Renal pelvis (tissue), 4 donors: ENCODE measurements around the gene INVS. TPM values are rescaled to one million over a fixed set of nuclear protein-coding genes. Genes with fewer than 3 reads are reported as not detected.
"Not testable (repeated sequence)": the region's sequence is repeated elsewhere in the genome, so short reads cannot be mapped to it uniquely, and the experiment has no call there.

Experiments used
- DNase-seq: peaks from one replicate; pipeline ENCODE4 v3.0.0-alpha.2; 2013
- polyA plus RNA-seq, 3 donors: library from polyadenylated mRNA; unstranded; fragments of 120-200 nt; gene quantifications; one replicate each; pipeline ENCODE4 v1.2.1, GENCODE V29; 2013; ENCODE audit not compliant: insufficient read length in 3 of 3

Gene INVS
- polyA plus RNA-seq, 3 donors: 15.5 to 21.9 (median 20.4) TPM

DNA sequence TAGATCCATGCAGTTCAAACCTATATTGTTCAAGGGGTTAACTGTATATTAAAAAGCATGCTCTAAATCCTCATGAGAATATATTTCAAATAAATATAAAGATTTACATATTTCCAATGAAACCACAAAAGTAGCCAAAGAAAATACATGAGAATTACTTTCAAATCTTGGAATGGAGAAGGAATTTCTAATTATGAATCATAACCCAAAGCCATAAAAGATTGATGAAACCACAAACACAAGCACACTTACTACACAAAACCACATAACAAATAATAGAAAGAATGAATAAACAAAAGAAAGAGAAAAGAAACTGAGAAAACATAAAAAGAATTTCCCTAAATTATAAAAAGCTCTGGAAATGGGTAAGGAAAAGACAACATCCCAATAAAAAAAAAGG is 16.3 kb upstream of the INVS start:
- DNase-seq: no peak

DNA sequence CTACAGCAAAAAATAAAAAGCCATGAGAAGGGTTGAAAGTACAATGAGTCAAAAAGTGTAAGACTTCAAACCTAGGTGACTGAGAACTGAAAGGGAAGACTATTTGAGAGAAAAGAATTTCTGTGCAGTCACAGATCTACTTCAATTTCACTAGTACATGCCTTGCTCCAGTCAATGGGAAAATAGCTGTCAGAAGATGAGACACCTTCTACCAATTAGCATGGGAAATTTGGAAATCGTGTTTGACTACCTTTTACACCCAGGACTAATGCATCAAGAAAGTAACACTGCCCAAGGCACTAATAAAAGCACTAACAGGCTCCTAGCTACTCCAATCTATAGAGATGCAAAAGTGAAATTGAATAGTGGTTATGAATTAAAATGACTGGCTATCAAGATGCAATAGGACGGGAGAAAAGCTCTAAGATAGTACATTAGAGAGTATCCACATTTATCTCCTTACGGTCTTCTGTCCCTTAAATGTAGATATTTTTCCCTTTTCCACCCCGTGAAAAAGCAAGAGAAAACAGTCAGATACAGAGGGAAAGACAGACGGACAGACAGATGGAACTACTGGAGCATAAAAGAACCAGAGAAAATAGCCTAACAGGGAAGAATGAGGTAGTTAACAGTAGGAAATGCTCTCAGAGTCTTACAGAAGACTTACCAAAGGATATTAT is 15.5 kb upstream of the INVS start:
- DNase-seq: no peak

DNA sequence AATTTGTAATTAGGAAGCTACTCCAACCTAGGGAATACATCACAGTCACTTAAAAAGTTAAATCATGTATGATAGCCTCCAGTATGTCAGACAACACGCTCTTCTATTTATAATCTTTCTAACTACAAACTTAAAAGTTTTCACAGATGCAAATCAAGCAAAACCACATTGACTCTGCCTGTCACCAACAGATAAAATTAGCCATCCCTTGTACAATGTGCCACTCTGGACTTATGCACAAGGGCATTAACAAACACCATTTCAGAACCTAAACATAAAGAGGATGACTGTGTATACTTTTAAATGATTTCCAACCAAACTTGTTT is 15.0 kb upstream of the INVS start:
- no peak for DNase-seq

DNA sequence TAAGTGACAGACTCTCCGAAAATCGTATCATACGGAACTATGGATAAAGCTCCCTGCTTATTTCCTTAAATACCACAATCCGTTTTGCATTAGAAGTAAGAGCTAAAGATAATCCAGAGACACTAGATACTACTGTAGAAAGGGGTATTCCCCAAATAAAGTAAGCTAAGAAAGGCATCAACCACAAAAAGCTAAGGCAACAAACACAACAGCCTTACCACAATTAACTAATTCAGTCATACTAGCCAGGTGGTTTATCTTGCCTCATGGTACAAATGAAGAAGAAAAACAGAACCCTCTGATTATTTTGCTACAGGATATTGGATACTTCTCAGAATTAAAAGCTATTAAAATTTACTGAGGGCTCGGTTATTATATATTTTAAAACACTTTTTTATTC is 14.3 kb upstream of the INVS start:
- DNase-seq: no peak

DNA sequence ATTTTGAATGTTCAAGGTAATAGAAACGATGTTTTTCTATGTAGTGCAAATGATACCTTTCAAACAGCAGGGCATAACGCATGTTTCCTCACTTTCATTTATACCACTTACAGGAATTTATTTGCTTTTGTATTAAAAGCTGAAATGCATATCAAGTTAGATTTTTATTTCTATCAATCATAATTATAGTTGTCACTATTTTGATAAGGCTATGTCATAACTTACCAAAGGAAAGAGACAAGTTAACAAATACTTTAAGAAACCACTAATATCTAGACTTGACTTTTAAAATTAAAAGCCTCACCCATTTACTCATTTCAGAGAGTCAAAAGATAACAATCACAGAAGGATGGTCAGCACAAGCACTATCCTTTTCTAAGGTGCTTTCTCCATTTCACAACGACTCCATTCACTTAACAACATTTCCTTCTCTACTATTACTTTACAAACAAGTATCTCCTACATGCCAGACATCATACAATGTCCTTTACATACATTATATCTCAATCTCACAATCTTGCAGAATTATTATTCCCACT is 12.9 kb upstream of the INVS start:
- DNase-seq: no peak

DNA sequence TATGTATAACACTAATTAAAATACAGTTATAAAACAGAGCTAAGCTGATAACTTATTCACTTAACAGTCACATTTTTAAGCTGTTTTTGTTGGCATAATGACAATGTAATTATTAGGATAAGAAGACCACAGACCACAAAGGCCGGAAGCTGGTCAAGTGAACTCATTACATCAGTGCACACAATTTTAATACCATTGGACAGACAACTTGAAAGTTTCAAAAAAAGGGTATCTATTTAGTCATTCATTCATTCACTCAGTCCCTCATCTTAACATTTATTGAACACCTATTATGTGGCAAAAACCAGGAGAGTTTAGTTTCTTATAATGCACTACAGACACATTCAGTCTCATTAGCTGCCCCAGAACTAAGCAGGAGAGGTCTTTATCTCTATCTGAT is 11.8 kb upstream of the INVS start:
- no peak for DNase-seq

DNA sequence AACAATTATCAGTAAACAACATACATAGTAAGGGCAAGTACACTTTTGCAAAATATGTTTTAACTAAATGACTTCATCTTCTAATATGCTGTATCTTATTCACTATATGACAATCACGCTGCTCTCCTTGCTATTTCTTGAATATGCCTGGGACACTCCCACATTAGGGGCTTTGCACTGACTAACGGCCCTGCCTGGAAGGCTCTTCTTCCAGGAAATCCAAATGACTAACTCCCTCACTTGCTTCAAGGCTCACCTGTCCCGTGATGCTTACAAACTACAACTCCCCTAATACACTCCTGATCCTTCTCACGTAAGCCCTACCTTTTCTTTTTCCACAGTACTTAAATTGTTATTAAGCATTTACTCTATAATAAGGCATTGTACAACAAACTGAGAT is 10.8 kb upstream of the INVS start:
- no peak for DNase-seq

DNA sequence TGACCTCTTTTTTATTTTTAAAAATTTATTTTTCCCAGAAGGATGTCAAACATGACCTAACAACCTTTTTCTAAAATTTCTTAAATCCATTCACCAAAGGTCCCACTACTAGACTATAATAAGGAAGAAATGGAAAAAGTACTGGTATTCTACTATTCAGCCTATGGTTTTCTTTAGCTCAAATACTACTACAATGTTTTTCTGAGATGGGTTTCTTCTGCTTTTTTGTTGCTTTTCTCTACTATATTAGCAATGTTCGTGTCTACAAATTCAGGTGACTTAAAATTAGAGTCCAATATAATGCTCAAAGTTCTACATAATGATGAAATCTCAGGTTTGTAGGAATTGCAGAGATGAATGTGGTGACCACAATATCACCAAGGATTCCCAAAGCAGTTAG is 8.2 kb upstream of the INVS start:
- no peak for DNase-seq

DNA sequence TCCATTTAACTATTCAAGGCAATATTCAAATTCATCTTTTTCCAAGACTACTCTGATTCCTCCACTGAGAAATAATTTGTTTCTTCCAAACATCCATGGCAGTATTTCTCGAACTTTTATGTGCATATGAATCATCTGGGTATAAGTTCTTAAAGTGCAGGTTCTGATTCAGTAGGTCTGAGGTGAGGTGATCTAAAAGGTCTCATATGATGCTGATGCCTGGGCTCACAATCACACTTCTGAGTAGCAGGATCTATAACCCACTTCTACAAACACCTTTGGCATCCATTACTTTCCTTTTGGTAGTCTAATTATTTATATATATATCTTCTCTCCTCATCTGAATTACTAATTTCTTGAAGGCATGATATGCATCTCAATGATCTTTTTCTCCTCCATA is 7.4 kb upstream of the INVS start:
- no peak for DNase-seq

DNA sequence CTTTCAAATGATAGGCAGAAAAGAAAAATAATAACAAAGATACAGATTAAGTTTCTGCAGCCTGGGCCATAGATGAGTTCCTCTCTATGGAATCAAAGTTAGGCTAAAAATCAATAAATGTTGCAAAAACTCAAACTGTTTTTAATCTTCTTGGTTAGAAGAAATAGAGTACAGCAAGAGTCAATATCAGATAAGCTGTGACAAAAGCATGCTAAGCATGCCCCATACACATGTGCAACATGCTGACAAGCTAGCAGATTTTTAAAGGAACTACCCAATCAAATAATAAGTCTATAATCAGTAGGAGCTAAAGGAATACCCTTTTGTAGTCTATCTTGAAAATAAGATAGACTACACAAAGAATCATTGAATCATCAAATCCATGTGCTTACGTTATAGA is 7.0 kb upstream of the INVS start:
- DNase-seq: no peak

DNA sequence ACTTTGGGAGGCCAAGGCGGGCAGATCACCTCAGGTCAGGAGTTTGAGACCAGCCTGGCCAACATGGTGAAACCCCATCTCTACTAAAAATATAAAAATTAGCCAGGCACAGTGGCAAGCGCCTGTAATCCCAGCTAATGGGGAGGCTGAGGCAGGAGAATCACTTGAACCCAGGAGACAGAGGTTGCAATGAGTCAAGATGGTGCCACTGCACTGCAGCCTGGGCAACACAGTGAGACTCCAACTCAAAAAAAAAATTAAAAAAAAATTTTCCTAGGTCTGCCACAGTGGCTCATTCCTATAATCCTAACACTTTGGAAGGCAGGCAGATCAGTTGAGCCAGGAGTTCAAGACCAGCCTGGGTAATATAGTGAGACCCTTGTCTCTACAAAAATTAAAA is 4.6 kb upstream of the INVS start:
- DNase-seq: not testable (repeated sequence)

DNA sequence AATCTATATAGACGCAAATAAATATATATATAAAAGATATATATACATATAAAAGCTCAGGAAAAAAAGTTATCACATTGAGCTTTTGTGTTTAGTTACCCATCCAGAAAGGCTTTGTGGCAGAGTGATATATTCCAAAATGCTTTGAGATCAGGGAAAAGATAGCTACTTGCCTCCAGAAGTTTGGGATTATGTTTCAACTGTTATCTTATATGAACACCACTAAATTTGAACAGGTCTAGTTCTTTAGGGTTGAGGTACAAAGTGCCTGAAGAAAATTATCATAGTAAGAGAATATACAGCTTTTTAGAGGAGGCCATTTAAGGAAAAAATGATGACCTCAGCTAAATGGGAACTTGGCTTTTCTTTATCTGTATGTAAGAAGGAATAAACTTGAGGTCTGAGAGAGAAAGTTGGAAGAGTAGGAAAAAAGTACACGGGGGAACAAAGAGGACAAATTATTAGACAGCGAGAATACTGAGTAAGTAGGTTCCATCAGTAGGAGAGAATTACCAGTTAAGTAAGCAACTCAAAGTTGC is 2.6 kb upstream of the INVS start:
- no peak for DNase-seq

DNA sequence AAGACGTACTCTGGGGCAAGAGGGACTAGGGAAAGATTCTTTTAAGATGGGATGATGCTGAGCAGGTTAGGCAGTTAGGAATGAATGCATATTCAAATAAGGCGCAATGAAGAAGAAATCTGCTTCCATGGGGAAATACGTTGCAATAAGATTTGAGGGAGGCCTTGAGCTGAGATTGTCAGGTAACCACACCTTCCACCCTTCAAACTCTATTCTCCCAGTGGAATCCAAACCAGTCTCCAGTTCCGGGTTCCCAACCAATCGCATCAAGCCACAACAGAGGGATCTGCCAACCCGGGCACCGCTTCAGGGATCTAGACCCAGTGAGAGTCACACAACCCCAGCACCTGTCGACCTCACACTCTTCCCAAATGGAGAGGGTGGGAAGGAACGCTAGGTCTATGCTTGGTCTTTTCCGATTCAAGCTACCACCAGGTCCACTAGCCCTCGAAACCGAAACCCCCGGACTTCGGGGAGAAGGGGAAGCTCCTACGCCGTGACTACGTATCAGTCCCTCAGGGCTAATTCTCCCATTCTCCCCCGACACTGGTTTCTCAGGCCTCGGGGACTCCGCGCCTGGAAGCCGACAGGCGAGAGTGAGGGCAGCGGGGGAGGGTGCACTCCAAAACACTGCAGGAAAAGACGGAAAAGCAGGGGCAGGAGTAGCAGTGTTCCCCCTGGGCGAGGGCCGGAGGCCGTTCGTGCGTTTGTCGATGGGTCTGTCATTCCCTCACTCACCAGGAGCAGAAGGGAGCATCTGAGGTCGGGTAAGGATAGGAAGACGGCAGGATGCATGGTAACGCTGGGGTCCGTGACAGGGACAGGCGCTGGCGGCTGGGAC is 777 bp upstream of the INVS start:
- DNase-seq: peak; percentile 28

DNA sequence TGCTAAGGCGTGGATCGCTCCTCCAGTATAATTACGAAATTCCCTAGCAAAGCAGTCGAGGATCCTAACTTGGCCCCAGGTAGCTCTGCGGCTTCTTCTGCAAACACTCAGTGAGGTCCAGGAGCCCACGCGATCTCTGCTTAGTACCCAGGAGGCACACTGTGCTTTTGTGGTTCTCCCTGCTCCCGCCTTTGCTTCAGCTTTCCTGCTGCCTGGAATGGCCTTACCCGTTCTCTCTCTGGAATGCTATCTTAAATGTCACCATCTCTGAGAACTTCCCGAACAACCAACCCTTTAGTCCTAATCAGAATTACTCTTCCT is 639 bp downstream of the INVS start:
- DNase-seq: no peak

DNA sequence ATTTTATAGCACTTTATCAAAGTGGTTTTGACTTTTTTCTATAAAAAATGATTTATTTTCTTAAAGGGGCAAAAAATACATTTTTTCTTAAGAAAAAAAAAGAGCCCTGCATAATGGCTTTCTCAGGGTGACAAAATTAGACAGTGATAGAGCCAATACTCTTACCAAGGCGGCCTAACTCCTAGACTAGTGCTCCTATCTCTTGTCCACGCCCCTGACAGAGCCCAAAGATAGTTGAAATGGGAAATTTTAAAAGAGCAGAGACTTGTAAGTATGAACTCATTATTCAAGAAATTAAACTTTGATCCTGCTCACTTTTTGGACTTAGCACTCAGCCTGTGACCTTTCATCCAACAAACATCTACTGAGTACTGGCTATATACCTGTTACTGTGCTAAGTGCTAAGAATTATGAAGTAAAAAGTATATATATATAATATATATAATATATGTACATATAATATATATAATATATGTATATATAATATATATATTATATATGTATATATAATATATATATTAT is 1.2 kb downstream of the INVS start:
- no peak for DNase-seq

DNA sequence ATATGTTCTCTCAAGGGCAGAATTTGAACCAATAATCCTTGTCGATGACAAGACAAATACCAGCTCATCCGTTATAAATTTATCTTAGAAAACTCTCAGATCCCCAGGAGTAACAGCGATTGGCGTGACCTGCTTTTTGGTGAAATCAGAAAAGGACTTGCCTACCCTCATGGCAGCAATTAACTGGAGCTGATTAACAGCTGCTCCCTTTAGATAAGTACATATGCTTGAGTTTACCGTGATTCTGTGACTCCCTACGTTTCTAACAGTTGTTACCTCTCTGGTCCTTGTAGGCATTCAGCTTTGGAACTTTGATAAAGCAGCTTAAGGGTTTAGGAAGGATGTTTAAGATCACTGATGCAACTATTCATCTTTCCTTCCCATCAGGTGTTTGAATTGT is 2.6 kb downstream of the INVS start:
- DNase-seq: no peak

DNA sequence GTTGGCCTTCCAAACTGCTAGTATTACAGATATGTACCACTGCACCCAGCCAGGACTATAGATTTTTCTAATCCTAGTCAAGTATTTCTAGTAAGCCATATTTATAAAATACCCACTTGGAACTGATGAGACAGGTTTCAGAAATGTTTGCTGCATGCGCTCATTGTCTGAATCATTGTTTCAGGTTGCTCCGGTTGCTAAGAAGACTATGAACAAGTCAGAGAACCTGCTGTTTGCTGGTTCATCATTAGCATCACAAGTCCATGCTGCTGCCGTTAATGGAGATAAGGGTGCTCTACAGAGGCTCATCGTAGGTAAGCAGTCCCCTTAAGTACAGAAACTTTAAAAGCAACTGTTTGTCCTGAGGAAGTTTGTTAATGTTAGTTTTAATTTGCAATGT is 5.3 kb downstream of the INVS start:
- no peak for DNase-seq

DNA sequence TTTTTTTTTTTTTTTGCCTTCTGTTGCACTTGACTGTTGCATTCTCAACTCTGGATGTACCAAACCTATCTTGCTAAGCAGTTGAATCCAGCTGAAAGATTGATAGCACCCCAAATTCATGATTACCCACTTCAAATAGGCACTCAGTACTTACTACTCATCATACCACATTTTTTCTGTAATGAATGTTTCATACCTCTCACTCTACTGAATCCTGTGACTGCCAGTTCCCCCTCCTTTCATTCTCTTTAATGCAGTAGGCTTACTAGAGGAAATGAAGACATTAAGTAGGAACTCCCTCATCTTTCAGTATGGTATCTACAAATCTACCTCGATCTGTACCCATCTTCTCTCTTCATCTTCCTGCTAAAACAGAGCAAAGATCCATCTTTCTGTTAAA is 6.8 kb downstream of the INVS start:
- DNase-seq: no peak

DNA sequence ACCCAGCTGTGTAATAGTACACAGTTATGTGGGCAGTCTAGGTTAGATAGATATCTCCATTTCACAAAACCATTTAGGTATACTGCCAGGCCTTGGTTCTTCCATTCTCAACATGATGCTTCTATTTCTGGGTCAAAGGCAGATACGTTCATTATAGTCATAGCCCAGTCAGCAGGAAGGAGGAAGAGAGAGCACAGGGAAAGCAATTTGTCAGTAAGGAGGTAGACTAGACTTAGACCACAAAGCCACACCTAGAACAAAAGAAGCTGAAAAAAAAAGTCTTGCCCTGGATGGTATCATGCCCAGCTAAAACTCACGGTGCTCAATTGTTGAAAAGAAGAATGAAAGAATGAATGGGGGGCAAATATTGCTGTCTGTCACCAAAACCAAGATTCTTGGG is 7.6 kb downstream of the INVS start:
- no peak for DNase-seq

DNA sequence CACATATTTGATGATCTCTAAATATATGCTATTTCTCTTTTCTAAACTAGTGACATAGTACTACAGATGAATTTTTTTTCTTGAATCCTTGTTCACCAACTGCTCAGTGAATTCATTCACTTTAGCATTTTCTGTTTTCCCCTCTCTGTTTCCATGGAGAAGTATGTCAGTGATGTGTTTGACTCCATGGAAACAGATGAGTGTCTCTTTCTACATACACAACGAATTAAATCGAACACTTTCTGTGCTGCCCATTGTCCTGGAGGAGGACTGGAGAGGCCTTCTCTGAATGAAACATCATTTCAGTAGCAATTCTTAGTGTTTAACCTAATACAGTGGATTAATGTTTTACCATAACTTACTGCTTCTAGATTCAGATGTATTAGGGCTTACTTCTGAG is 9.5 kb downstream of the INVS start:
- DNase-seq: no peak

DNA sequence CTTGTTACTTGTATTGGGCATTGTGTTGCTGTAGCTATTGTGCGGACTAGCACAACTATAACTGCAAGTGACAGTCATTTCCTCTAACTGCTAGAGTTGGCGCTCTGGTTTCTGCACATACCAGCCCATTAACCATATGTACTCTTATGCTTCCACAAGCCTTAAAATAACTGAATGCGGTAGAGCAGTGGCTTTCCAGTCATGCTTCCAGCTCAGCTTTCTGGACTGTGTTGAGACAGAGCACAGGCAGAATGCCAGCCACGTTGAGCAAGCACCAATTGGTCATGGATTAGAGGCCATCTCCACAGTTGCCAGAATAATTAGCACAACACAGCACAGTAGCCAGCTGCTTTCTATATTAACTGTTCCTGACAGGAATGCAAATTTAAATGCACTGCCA is 12.2 kb downstream of the INVS start:
- no peak for DNase-seq

DNA sequence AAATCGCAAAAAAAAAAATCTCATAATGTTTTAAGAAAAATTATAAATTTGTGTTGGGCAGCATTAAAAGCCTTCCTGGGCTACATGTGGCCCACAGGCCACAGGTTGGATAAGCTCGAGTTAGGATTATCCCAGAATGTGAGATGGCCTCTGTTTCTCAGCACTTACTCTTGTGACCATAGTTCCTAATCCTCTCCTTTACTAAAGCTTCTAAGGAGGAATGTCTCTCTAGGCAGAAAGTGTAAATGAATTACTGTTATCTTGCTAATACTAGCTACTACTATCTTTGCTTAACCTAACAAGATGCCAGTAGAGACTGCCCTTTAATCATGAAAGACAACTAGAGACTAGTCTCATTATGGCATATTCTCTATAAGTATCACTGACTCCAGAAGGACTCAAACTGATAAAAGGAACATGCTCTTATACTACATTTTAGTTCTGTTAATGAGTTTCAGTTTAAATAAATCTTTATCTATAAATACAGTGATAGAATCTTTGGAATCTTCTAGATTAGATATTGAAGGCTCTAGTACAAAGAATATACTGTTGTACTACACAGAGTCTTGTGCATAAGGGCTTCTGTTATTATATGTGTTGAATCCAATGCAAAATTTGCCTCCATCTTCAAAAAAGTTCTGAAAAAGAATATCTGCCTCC is 13.8 kb downstream of the INVS start:
- no peak for DNase-seq

DNA sequence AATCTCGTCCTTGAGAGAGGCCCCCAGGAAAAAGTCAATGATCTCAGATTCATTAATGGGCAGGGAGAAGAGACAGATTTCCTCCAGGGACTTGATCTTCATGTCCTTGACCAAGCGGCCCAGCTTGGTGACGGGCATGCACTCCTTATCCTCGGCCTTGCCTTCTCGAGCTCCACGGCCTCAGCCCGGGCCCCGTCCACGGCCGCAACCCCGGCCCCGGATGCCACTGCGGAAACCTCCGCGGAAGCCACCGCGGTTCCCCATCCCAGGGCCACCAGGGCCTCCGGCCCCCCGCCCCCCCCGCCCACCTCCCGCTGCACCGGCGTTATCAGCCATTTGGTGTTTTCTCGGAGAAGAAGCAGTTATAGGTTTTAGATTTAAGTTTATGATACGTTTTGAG is 18.3 kb downstream of the INVS start:
- no peak for DNase-seq
